Endothelial cell of umbilical vein (primary cell): ENCODE data around the gene CDK11B. TPM values are rescaled to one million over a fixed set of nuclear protein-coding genes. Genes with fewer than 3 reads are reported as not detected.

Experiments used
- BruUV-seq: library from RNA; stranded (reverse); fragments of 400-500 nt; replicated peaks from 2 replicates; lab custom pipeline; 2021; lab: Mats Ljungman, UMichigan
- CTCF ChIA-PET: fragments of 300-600, 350-600 bp; sonication (Branson Sonifier 250); formaldehyde crosslinking; loops from one replicate; lab custom pipeline; 2021; ENCODE audit warnings: antibody characterized with exemption, inconsistent platforms; lab: Charles Lee
- POLR2A ChIA-PET: fragments of 300-600, 350-600 bp; sonication (Branson Sonifier 250); formaldehyde crosslinking; loops from one replicate; lab custom pipeline; 2021; ENCODE audit warnings: antibody characterized with exemption, inconsistent platforms; lab: Charles Lee
- DNase-seq: peaks from one replicate; pipeline ENCODE4 v3.0.0-alpha.2; 2011; ENCODE audit warnings: low read depth, low spot score
- FAIRE-seq: peaks from 2 replicates; lab custom pipeline; 2011; peaks lifted over from hg19 to GRCh38; lab: Jason Lieb, UNC
- H2AFZ ChIP-seq: 2 replicates; pipeline ENCODE4 v1.6.0; 2012; ENCODE audit warnings: low read depth, low read length, control low read depth, inconsistent platforms
- H3K27ac ChIP-seq: 2 replicates; pipeline ENCODE4 v1.5.1; 2011; ENCODE audit warnings: low read depth, mild to moderate bottlenecking, control low read depth, low read length, moderate library complexity; ENCODE audit not compliant: insufficient read depth
- H3K27me3 ChIP-seq, 2 experiments: 2 replicates each; pipeline versions ENCODE4 v1.6.0 to v1.6.1; 2011; ENCODE audit warnings: low read length in 2 of 2, mixed read lengths in 1 of 2; ENCODE audit not compliant: control insufficient read depth in 2 of 2, insufficient read depth in 2 of 2
- H3K36me3 ChIP-seq, 2 experiments: 2 replicates in 1 of 2; 3 replicates in 1 of 2; pipeline ENCODE4 v1.5.1; 2011; ENCODE audit warnings: low read length in 2 of 2, mild to moderate bottlenecking in 1 of 2, moderate library complexity in 1 of 2; ENCODE audit not compliant: control insufficient read depth in 2 of 2, insufficient read depth in 2 of 2; ENCODE audit errors: extremely low read depth in 1 of 2
- H3K4me1 ChIP-seq: 3 replicates; pipeline ENCODE4 v1.5.1; 2011; ENCODE audit warnings: mild to moderate bottlenecking, low read length; ENCODE audit not compliant: control insufficient read depth, insufficient read depth; ENCODE audit errors: extremely low read depth
- H3K4me2 ChIP-seq: 2 replicates; pipeline ENCODE4 v1.6.1; 2011; ENCODE audit warnings: low read length, control low read depth, mixed read lengths; ENCODE audit not compliant: insufficient read depth
- H3K4me3 ChIP-seq, 3 experiments: fragments of 200-600 bp in 1 of 3; sonication (generic), shearing (Covaris generic) in 1 of 3; replicated peaks in 1 of 3; 2 replicates each; pipeline ENCODE4 v1.5.1; 2011 to 2016; ENCODE audit warnings: control low read depth in 3 of 3, low read length in 3 of 3, mild to moderate bottlenecking in 2 of 3, inconsistent platforms in 1 of 3, low read depth in 1 of 3, moderate library complexity in 1 of 3; ENCODE audit not compliant: insufficient read depth in 1 of 3
- H3K79me2 ChIP-seq: 2 replicates; pipeline ENCODE4 v1.6.0; 2012; ENCODE audit warnings: low read length, inconsistent platforms; ENCODE audit not compliant: control insufficient read depth, insufficient read depth
- H3K9ac ChIP-seq: replicated peaks from 2 replicates; pipeline ENCODE3; 2011; ENCODE audit warnings: low read length, control low read depth; ENCODE audit not compliant: insufficient read depth; ENCODE audit errors: extremely low read depth
- H3K9me1 ChIP-seq: replicated peaks from 3 replicates; pipeline ENCODE4 v1.6.0; 2011; ENCODE audit warnings: mild to moderate bottlenecking, low read length; ENCODE audit not compliant: control insufficient read depth, insufficient read depth; ENCODE audit errors: extremely low read depth
- H3K9me3 ChIP-seq: replicated peaks from 2 replicates; pipeline ENCODE4 v1.5.1; 2012; ENCODE audit warnings: low read length, inconsistent platforms; ENCODE audit not compliant: control insufficient read depth, insufficient read depth
- H4K20me1 ChIP-seq: replicated peaks from 2 replicates; pipeline ENCODE3; 2011; ENCODE audit warnings: mild to moderate bottlenecking, low read length; ENCODE audit not compliant: control insufficient read depth, insufficient read depth; ENCODE audit errors: extremely low read depth
- EZH2 ChIP-seq: IDR thresholded peaks from 2 replicates; pipeline ENCODE4 v1.6.1; 2012; ENCODE audit warnings: borderline replicate concordance, low read depth, mild to moderate bottlenecking, moderate library complexity, low read length, inconsistent platforms; ENCODE audit not compliant: severe bottlenecking
- FOS ChIP-seq: IDR thresholded peaks from 2 replicates; pipeline ENCODE4 v1.6.1; 2011; ENCODE audit warnings: mild to moderate bottlenecking, low read length, moderate library complexity, borderline replicate concordance; ENCODE audit not compliant: insufficient read depth
- GATA2 ChIP-seq: IDR thresholded peaks from 2 replicates; pipeline ENCODE4 v1.7.0; 2011; ENCODE audit warnings: low read depth, mild to moderate bottlenecking, moderate library complexity, mixed read lengths, low read length; ENCODE audit not compliant: insufficient read length, insufficient read depth
- JUN ChIP-seq: IDR thresholded peaks from 2 replicates; pipeline ENCODE4 v1.6.1; 2011; ENCODE audit warnings: borderline replicate concordance, low read depth; ENCODE audit not compliant: insufficient read length, insufficient read depth
- MYC ChIP-seq: IDR thresholded peaks from one replicate; pipeline ENCODE4 v1.6.1; 2011; ENCODE audit warnings: mild to moderate bottlenecking, low read depth, low read length
- POLR2A ChIP-seq: IDR thresholded peaks from 2 replicates; pipeline ENCODE4 v1.6.1; 2012; ENCODE audit warnings: low read depth, mild to moderate bottlenecking, control low read depth, low read length
- POLR2AphosphoS5 ChIP-seq: IDR thresholded peaks from 2 replicates; pipeline ENCODE4 v1.6.1; 2012; ENCODE audit warnings: low read depth, mild to moderate bottlenecking, control low read depth, low read length, moderate library complexity; ENCODE audit not compliant: insufficient read depth
- dilution Hi-C: fragments of 300-500 bp; cut with MboI; formaldehyde crosslinking; loops from one replicate; pipeline ENCODE4 v1.15.0; 2019; ENCODE audit warnings: low sequenced_read_pairs; ENCODE audit not compliant: extremely low pct_ligation_motif_present
- intact Hi-C: fragments of 100-400 bp; cut with micrococcal nuclease; formaldehyde crosslinking; loops from one replicate; pipeline ENCODE4 v1.10.0; 2022
- polyA plus RNA-seq, 4 experiments: library from polyadenylated mRNA; depleted of rRNA in 3 of 4; stranded (reverse) in 3 of 4; unstranded in 1 of 4; fragments of >200 nt; gene quantifications; 2 replicates each; pipeline versions ENCODE4 v1.2.1 to v1.2.3, GENCODE V29; 2011 to 2012; ENCODE audit warnings: missing spikeins in 1 of 4
- total RNA-seq: library from RNA; stranded (reverse); gene quantifications from 2 replicates; pipeline ENCODE4 v1.2.3, GENCODE V29; 2021
- TF ChIP-seq, protein P1 (sequence below), 2 donors: IDR thresholded peaks; 1 replicate in 1 of 2; 2 replicates in 1 of 2; pipeline ENCODE4 v1.5.1; 2011; ENCODE audit warnings: low read length in 2 of 2, mild to moderate bottlenecking in 2 of 2, moderate library complexity in 2 of 2, control low read depth in 1 of 2, inconsistent platforms in 1 of 2, low read depth in 1 of 2; ENCODE audit not compliant: insufficient read depth in 1 of 2; ENCODE audit errors: extremely low read depth in 1 of 2
- TF ChIP-seq, protein P2 (sequence below): IDR thresholded peaks from 2 replicates; pipeline ENCODE4 v1.6.1; 2011; ENCODE audit not compliant: insufficient read depth, insufficient read length

The CDK11B gene
- total and polyA plus RNA-seq, 2 donors (not counting 3 experiments of a cell fraction or from before 2014, with no cell fraction given), result 16.4 to 32.0 TPM

DNA sequence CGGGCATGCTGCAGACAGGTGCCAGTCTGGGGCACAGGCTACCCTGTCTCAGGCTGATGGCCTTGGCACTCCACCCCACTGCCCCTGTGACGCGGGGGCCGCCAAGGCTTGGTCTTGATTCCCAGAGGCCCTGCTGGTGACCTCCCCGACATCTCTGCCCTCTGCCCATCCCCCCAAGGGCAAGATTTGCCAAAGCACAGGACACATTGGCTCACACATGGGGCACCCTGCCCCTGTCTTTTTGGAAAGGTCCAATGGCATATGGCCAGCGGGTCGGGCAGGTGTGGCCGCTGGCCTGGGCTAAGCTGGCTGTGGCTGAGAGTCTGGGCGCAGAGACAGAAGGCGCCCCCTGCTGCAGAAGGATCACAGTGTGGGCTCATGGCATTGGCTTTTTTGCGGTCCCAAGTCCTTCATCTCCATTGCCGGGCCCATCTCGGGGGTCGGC, 38.9 kb downstream of the CDK11B start:
- Histone ChIP-seq H3K79me2 (peaks cover 3% of the 10 kb centered on the region), H3K4me3 (no peak overlapping the region), H3K9me3 (no peaks in the 10 kb centered on the region), H3K27ac (no peak overlapping the region), H3K36me3 (peaks cover 0 to 2% of the 10 kb centered on the region in 2 experiments), H3K4me2 (no peak overlapping the region), H3K9ac (no peak overlapping the region), H3K9me1 (no peaks in the 10 kb centered on the region), H4K20me1 (no peaks in the 10 kb centered on the region), H2AFZ (no peak overlapping the region), H3K4me1 (peaks cover 6% of the 10 kb centered on the region), H3K27me3 (no peaks in the 10 kb centered on the region)
- intact Hi-C loops (loop anchor here (5.0 kb wide), 1 partner anchor 108 kb away; the partner anchor contains the start of gene ATAD3A), dilution Hi-C loops (no loop called here)
- POLR2A ChIA-PET, result no interaction called here
- DNase-seq (no peak), FAIRE-seq (no peak)
- no peak for TF ChIP-seq POLR2AphosphoS5
- TF ChIP-seq, protein P1, sequence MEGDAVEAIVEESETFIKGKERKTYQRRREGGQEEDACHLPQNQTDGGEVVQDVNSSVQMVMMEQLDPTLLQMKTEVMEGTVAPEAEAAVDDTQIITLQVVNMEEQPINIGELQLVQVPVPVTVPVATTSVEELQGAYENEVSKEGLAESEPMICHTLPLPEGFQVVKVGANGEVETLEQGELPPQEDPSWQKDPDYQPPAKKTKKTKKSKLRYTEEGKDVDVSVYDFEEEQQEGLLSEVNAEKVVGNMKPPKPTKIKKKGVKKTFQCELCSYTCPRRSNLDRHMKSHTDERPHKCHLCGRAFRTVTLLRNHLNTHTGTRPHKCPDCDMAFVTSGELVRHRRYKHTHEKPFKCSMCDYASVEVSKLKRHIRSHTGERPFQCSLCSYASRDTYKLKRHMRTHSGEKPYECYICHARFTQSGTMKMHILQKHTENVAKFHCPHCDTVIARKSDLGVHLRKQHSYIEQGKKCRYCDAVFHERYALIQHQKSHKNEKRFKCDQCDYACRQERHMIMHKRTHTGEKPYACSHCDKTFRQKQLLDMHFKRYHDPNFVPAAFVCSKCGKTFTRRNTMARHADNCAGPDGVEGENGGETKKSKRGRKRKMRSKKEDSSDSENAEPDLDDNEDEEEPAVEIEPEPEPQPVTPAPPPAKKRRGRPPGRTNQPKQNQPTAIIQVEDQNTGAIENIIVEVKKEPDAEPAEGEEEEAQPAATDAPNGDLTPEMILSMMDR (IDR thresholded peaks at IDR 0.05; ENCODE audit: extremely low read depth in 1 of 2, insufficient read depth in 1 of 2, low read depth in 1 of 2, low read length in 2 of 2), result peak in 1 of 2 donors; percentile 33
- BruUV-seq, result no TSS peak
- CTCF ChIA-PET, result interaction anchor here (1.2 kb wide), 1 partner anchor 10 kb away, joined by 3 read pairs; no protein-coding TSS in a partner anchor

DNA sequence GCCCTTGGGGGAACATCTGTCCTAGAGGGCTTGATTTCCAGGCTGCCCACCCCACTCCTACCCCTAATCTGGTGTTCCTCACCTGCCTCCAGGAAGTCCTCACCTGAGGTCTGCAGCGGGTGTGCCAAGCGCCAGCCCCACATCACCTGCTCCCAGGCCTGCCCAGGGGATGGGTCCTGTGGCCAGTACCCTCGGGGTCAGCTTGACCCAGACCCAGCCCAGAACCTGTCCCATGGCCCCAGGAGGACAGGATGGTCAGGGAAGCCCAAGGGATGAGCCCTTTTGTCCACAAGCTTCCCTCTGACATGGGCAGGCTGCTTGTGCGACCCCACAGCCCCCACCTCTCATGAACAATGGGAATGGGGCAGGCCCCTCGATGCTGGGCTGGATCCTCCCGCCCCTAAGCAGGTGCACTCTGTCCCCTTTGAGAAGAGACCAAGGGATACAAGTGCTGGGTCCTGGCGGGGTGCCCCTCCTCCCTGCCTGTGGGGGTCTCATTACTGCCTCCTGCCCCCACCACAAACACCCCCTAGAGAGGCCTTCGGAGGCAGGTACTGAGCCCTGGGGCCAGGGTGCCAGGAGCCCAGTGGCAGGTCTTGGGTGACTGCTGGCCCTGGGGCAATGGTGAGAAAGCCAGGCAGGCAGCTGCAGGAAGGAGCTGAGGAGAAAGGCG, 40.3 kb downstream of the CDK11B start:
- POLR2A ChIA-PET, result no interaction called here
- no peaks in the 10 kb centered on the region for H3K9me3 ChIP-seq
- H4K20me1 ChIP-seq, result no peaks in the 10 kb centered on the region
- no peak overlapping the region for H3K4me2 ChIP-seq
- H3K4me1 ChIP-seq, result peaks cover 16% of the 10 kb centered on the region
- H3K79me2 ChIP-seq, result peaks cover 3% of the 10 kb centered on the region
- H3K4me3 ChIP-seq, result no peak overlapping the region
- no peaks in the 10 kb centered on the region for H3K9me1 ChIP-seq
- H3K27ac ChIP-seq, result no peak overlapping the region
- peaks cover 0 to 2% of the 10 kb centered on the region in 2 experiments for H3K36me3 ChIP-seq
- no peak for FAIRE-seq
- CTCF ChIA-PET, result interaction anchor here (1.2 kb wide), 1 partner anchor 12 kb away, joined by 3 read pairs; no protein-coding TSS in a partner anchor
- intact Hi-C loops, result loop anchor here (5.0 kb wide), 1 partner anchor 106 kb away; the partner anchor contains the start of gene ATAD3A
- H3K27me3 ChIP-seq, result no peaks in the 10 kb centered on the region
- no peak overlapping the region for H2AFZ ChIP-seq
- no TSS peak for BruUV-seq
- DNase-seq, result no peak
- dilution Hi-C loops, result no loop called here
- no peak overlapping the region for H3K9ac ChIP-seq
- no peak for TF ChIP-seq JUN
- no peak for TF ChIP-seq POLR2AphosphoS5
- TF ChIP-seq, protein P2, sequence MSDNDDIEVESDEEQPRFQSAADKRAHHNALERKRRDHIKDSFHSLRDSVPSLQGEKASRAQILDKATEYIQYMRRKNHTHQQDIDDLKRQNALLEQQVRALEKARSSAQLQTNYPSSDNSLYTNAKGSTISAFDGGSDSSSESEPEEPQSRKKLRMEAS, result no peak
- TF ChIP-seq MYC, result no peak
- TF ChIP-seq GATA2, result no peak
- TF ChIP-seq FOS, result no peak
- no peak for TF ChIP-seq POLR2A
- TF ChIP-seq, protein P1 (IDR thresholded peaks at IDR 0.05; ENCODE audit: extremely low read depth in 1 of 2, insufficient read depth in 1 of 2, low read depth in 1 of 2, low read length in 2 of 2), result no peak
- no peak for TF ChIP-seq EZH2
